DND-41 (cell line): ENCODE results near the gene SNCAIP.

Source experiments
- EZH2 ChIP-seq: IDR thresholded peaks from 3 replicates; pipeline ENCODE4 v1.6.1; 2012; ENCODE audit warnings: borderline replicate concordance, low read depth, mild to moderate bottlenecking, moderate library complexity, low read length, inconsistent platforms; ENCODE audit not compliant: severe bottlenecking
- TF ChIP-seq, protein P1 (sequence below): IDR thresholded peaks from 2 replicates; pipeline ENCODE4 v1.5.1; 2012; ENCODE audit warnings: borderline replicate concordance, low read length, moderate library complexity, mild to moderate bottlenecking; ENCODE audit not compliant: poor library complexity, severe bottlenecking; ENCODE audit errors: extremely low read depth

- TF ChIP-seq, protein P1, sequence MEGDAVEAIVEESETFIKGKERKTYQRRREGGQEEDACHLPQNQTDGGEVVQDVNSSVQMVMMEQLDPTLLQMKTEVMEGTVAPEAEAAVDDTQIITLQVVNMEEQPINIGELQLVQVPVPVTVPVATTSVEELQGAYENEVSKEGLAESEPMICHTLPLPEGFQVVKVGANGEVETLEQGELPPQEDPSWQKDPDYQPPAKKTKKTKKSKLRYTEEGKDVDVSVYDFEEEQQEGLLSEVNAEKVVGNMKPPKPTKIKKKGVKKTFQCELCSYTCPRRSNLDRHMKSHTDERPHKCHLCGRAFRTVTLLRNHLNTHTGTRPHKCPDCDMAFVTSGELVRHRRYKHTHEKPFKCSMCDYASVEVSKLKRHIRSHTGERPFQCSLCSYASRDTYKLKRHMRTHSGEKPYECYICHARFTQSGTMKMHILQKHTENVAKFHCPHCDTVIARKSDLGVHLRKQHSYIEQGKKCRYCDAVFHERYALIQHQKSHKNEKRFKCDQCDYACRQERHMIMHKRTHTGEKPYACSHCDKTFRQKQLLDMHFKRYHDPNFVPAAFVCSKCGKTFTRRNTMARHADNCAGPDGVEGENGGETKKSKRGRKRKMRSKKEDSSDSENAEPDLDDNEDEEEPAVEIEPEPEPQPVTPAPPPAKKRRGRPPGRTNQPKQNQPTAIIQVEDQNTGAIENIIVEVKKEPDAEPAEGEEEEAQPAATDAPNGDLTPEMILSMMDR: no peak
- no peak for TF ChIP-seq EZH2
Observed at GRCh38 chr5:122314036-122314435, 2.0 kb downstream of the SNCAIP start.
